ENCODE results near the gene LBR.

LBR gene

DNA sequence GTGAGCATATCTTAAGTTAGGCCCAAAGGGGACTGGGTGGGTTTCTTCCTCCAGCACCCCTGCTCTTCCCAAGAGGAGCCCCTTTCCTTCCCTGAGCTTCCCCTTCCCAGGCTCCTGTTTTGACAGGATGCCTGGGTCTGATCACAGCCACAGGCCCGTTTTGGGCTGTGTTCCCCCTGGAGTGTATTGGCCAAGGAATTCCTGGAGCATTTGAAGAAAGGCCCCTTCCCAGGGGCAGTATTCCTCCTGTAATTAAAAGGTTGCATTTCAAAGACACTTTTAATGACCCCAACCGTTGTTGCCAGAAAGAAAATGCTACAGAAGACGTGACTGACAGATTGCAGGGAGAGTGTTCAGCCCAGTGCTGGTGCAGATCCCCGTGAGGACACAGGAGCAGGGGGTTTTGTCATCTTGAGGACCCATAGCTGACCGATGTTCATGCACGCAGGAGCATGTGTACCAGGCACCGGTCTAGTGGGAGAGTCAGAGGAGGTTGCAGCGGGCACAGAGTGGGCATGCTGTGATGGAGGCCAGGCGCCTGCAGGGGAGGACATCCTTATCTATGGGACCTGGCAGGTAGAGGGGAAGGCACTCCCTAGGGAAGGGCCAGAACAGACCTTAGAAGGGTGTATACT, 19.3 kb upstream of the LBR start:
- Histone ChIP-seq H3K79me1 (ENCODE audit: low read length) (peaks cover 2% of the 10 kb centered on the region), H2BK12ac (ENCODE audit: low read length) (no peak overlapping the region), H2BK5ac (ENCODE audit: low read depth, low read length, poor library complexity) (no peak overlapping the region), H3K18ac (ENCODE audit: low read length) (no peak overlapping the region), H3K79me2 (ENCODE audit: control insufficient read depth, insufficient read depth, low read length, poor library complexity) (no peaks in the 10 kb centered on the region), H3K4me2 (ENCODE audit: low read length) (no peak overlapping the region), H3K9ac (ENCODE audit: low read length) (no peak overlapping the region), H3K14ac (ENCODE audit: low read length) (no peak overlapping the region), H2BK120ac (ENCODE audit: insufficient read depth, low read length, poor library complexity) (no peak overlapping the region), H3K4me1 (ENCODE audit: control insufficient read depth in 1 of 2, insufficient read depth in 2 of 2, low read length in 2 of 2) (peaks cover 20 to 25% of the 10 kb centered on the region in 2 experiments), H3K23ac (ENCODE audit: low read length) (no peak overlapping the region), H4K91ac (ENCODE audit: low read depth, low read length) (no peak overlapping the region), H3K36me3 (ENCODE audit: control insufficient read depth in 1 of 2, insufficient read depth in 2 of 2, low read length in 2 of 2) (no peaks in the 10 kb centered on the region), H4K12ac (ENCODE audit: low read depth, low read length) (no peak overlapping the region), H3K27ac (ENCODE audit: low read depth, low read length) (no peak overlapping the region), H2AFZ (ENCODE audit: insufficient read depth, low read length, poor library complexity) (no peak overlapping the region), H3K27me3 (ENCODE audit: insufficient read depth, low read length) (no peaks in the 10 kb centered on the region), H3K9me3 (ENCODE audit: insufficient read depth, low read depth, low read length) (no peaks in the 10 kb centered on the region), H4K8ac (ENCODE audit: low read depth, low read length) (no peak overlapping the region), H3K4ac (ENCODE audit: low read depth, low read length) (no peak overlapping the region), H3K4me3 (ENCODE audit: low read depth, low read length) (no peak overlapping the region), H2AK5ac (ENCODE audit: low read length) (no peak overlapping the region)
- no CpG with 5 or more reads among the region's 9 CpGs for WGBS (ENCODE audit: extremely low coverage, insufficient coverage, insufficient read length)
- DNase-seq = no peak

DNA sequence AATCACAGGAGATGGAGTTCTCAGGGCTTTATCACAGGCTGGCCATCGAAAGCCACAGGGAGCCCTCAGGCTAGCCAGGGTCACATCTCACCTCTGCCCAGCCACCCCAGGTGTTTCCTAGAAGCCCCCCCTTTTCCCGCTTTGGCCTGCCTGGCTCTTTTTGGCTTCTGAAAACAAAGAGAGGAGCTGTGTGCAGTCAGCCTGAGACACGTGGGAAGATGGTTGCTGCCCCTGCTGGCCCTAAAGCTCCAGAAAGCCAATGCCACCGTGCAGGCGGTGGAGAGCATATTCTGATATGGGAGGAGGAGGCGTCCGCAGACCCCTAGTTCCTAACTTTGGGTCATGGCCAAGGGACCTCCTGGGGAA, 18.7 kb upstream of the LBR start:
- Histone ChIP-seq H3K18ac (ENCODE audit: low read length) (no peak overlapping the region), H3K36me3 (ENCODE audit: control insufficient read depth in 1 of 2, insufficient read depth in 2 of 2, low read length in 2 of 2) (no peaks in the 10 kb centered on the region), H3K27me3 (ENCODE audit: insufficient read depth, low read length) (no peaks in the 10 kb centered on the region), H4K8ac (ENCODE audit: low read depth, low read length) (no peak overlapping the region), H3K4me1 (ENCODE audit: control insufficient read depth in 1 of 2, insufficient read depth in 2 of 2, low read length in 2 of 2) (peaks cover 20 to 21% of the 10 kb centered on the region in 2 experiments), H3K79me2 (ENCODE audit: control insufficient read depth, insufficient read depth, low read length, poor library complexity) (no peaks in the 10 kb centered on the region), H4K12ac (ENCODE audit: low read depth, low read length) (no peak overlapping the region), H2BK5ac (ENCODE audit: low read depth, low read length, poor library complexity) (no peak overlapping the region), H3K4ac (ENCODE audit: low read depth, low read length) (no peak overlapping the region), H3K9ac (ENCODE audit: low read length) (no peak overlapping the region), H2BK120ac (ENCODE audit: insufficient read depth, low read length, poor library complexity) (no peak overlapping the region), H3K14ac (ENCODE audit: low read length) (peak overlapping the region; percentile 2), H3K27ac (ENCODE audit: low read depth, low read length) (no peak overlapping the region), H2BK12ac (ENCODE audit: low read length) (no peak overlapping the region), H3K4me2 (ENCODE audit: low read length) (no peak overlapping the region), H3K23ac (ENCODE audit: low read length) (no peak overlapping the region), H3K79me1 (ENCODE audit: low read length) (peaks cover 2% of the 10 kb centered on the region), H4K91ac (ENCODE audit: low read depth, low read length) (no peak overlapping the region), H3K9me3 (ENCODE audit: insufficient read depth, low read depth, low read length) (no peaks in the 10 kb centered on the region), H2AFZ (ENCODE audit: insufficient read depth, low read length, poor library complexity) (no peak overlapping the region), H2AK5ac (ENCODE audit: low read length) (no peak overlapping the region), H3K4me3 (ENCODE audit: low read depth, low read length) (no peak overlapping the region)
- no peak for DNase-seq
- no CpG with 5 or more reads among the region's 7 CpGs for WGBS (ENCODE audit: extremely low coverage, insufficient coverage, insufficient read length)

DNA sequence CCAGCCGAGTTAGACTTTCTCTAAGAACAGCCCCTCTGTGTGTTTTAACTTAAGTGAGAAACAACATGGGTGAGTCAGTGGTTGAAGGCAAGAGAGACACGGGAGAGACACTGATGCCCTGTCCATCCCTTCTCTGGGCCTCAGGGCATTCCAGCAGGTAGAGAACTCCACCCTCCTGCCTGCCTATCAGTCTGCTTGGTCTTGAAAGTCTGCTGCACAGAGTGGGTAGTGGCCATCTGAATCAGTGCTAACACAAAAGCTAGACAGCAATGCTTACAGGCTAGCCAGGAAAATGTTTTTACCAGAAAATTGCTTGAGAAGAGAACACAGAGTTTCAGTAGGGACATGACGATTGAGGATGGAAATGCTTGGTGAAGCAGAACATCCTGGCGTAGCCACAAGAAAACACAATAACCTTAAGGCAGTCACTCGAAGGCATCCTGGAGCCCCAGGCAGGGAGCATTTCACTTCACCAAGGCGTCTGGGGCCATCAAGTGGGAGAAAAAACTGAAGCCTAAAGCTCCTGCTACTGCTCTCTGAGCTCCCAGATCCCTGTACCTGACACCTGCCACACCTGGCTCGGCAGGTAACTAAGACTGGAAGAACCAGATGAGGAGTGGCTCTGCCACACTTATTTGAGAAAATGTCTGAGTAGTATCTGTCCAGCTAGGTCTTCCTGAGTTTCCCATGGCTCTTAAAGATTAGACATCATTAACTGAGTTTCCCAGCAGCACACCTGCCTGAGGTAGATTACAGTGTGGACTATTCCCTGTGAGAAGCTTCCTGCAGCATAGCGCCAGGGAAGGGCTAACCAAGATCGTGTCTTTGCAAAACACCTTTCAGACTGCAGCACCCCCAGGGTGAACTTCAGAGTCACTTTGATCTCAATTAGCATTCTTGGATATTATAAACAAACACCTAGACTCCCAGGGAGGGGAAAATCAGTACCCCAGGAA, 18.1 kb upstream of the LBR start:
- Histone ChIP-seq H3K79me2 (ENCODE audit: control insufficient read depth, insufficient read depth, low read length, poor library complexity) (no peaks in the 10 kb centered on the region), H2BK12ac (ENCODE audit: low read length) (no peak overlapping the region), H3K27ac (ENCODE audit: low read depth, low read length) (no peak overlapping the region), H3K18ac (ENCODE audit: low read length) (no peak overlapping the region), H3K4me1 (ENCODE audit: control insufficient read depth in 1 of 2, insufficient read depth in 2 of 2, low read length in 2 of 2) (peaks cover 20 to 21% of the 10 kb centered on the region in 2 experiments), H3K9me3 (ENCODE audit: insufficient read depth, low read depth, low read length) (no peaks in the 10 kb centered on the region), H3K9ac (ENCODE audit: low read length) (no peak overlapping the region), H4K91ac (ENCODE audit: low read depth, low read length) (no peak overlapping the region), H3K14ac (ENCODE audit: low read length) (no peak overlapping the region), H3K4me3 (ENCODE audit: low read depth, low read length) (no peak overlapping the region), H3K27me3 (ENCODE audit: insufficient read depth, low read length) (no peaks in the 10 kb centered on the region), H3K4ac (ENCODE audit: low read depth, low read length) (no peak overlapping the region), H2AK5ac (ENCODE audit: low read length) (no peak overlapping the region), H4K12ac (ENCODE audit: low read depth, low read length) (no peak overlapping the region), H3K36me3 (ENCODE audit: control insufficient read depth in 1 of 2, insufficient read depth in 2 of 2, low read length in 2 of 2) (no peaks in the 10 kb centered on the region), H3K79me1 (ENCODE audit: low read length) (peaks cover 2% of the 10 kb centered on the region), H3K23ac (ENCODE audit: low read length) (no peak overlapping the region), H3K4me2 (ENCODE audit: low read length) (peak overlapping the region; percentile 8), H2AFZ (ENCODE audit: insufficient read depth, low read length, poor library complexity) (no peak overlapping the region), H2BK120ac (ENCODE audit: insufficient read depth, low read length, poor library complexity) (no peak overlapping the region), H4K8ac (ENCODE audit: low read depth, low read length) (no peak overlapping the region), H2BK5ac (ENCODE audit: low read depth, low read length, poor library complexity) (no peak overlapping the region)
- peak in 1 of 2 donors; percentile 12 for DNase-seq
- no CpG with 5 or more reads among the region's 9 CpGs for WGBS (ENCODE audit: extremely low coverage, insufficient coverage, insufficient read length)

DNA sequence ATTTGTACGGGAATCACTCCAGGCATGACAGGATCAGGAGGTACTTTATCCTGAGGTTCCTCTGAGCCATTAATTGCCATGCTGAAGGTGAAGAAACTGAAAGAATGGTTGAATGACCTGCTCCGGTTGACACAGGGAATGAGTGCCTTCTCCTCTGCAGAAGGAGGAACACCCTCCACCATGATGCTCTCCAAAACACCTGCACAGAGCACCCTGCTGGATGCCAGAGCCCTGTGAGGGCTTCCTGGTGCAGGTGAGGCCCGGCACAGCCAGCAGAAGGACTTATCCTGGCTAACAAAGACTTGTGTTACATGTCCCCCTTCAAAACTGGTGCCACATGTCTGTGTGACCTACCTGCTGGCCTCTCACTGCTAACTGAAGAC, 14.3 kb upstream of the LBR start:
- no peak overlapping the region for H3K18ac ChIP-seq (ENCODE audit: low read length)
- H3K79me2 ChIP-seq (ENCODE audit: control insufficient read depth, insufficient read depth, low read length, poor library complexity) = no peaks in the 10 kb centered on the region
- no peaks in the 10 kb centered on the region for H3K9me3 ChIP-seq (ENCODE audit: insufficient read depth, low read depth, low read length)
- H4K12ac ChIP-seq (ENCODE audit: low read depth, low read length) = no peak overlapping the region
- H3K27me3 ChIP-seq (ENCODE audit: insufficient read depth, low read length) = no peaks in the 10 kb centered on the region
- no peak overlapping the region for H2BK12ac ChIP-seq (ENCODE audit: low read length)
- peaks cover 14% of the 10 kb centered on the region in 2 experiments for H3K4me1 ChIP-seq (ENCODE audit: control insufficient read depth in 1 of 2, insufficient read depth in 2 of 2, low read length in 2 of 2)
- H2AFZ ChIP-seq (ENCODE audit: insufficient read depth, low read length, poor library complexity) = no peak overlapping the region
- no peak overlapping the region for H2BK120ac ChIP-seq (ENCODE audit: insufficient read depth, low read length, poor library complexity)
- H4K91ac ChIP-seq (ENCODE audit: low read depth, low read length) = no peak overlapping the region
- no peak overlapping the region for H3K4ac ChIP-seq (ENCODE audit: low read depth, low read length)
- no peaks in the 10 kb centered on the region for H3K36me3 ChIP-seq (ENCODE audit: control insufficient read depth in 1 of 2, insufficient read depth in 2 of 2, low read length in 2 of 2)
- no peak overlapping the region for H3K9ac ChIP-seq (ENCODE audit: low read length)
- no peak for DNase-seq
- WGBS (ENCODE audit: extremely low coverage, insufficient coverage, insufficient read length) = no CpG with 5 or more reads among the region's 3 CpGs
- H3K23ac ChIP-seq (ENCODE audit: low read length) = no peak overlapping the region
- H3K27ac ChIP-seq (ENCODE audit: low read depth, low read length) = no peak overlapping the region
- H4K8ac ChIP-seq (ENCODE audit: low read depth, low read length) = no peak overlapping the region
- peaks cover 2% of the 10 kb centered on the region for H3K79me1 ChIP-seq (ENCODE audit: low read length)
- H2BK5ac ChIP-seq (ENCODE audit: low read depth, low read length, poor library complexity) = no peak overlapping the region
- no peak overlapping the region for H3K4me3 ChIP-seq (ENCODE audit: low read depth, low read length)
- no peak overlapping the region for H2AK5ac ChIP-seq (ENCODE audit: low read length)
- no peak overlapping the region for H3K14ac ChIP-seq (ENCODE audit: low read length)
- H3K4me2 ChIP-seq (ENCODE audit: low read length) = no peak overlapping the region

Data from trophoblast cell (in vitro differentiated cells and primary cell).